H9 (cell line): ENCODE data around the gene CNDP1. TPM values are rescaled to one million over a fixed set of nuclear protein-coding genes. Genes with fewer than 3 reads are reported as not detected.

Source experiments
- DNase-seq: peaks from one replicate; pipeline ENCODE4 v3.0.0-alpha.2; 2017
- H2AFZ ChIP-seq: one replicate; pipeline ENCODE4 v1.6.1; 2013; ENCODE audit warnings: mild to moderate bottlenecking, low read length, control low read depth, moderate library complexity
- H2AK5ac ChIP-seq: 2 replicates; pipeline ENCODE4 v1.6.1; 2013; ENCODE audit warnings: low read length, control low read depth, mixed read lengths; ENCODE audit not compliant: insufficient read length
- H2BK120ac ChIP-seq: one replicate; pipeline ENCODE4 v1.6.1; 2013; ENCODE audit warnings: low read depth, mild to moderate bottlenecking, low read length, control low read depth, inconsistent platforms; ENCODE audit not compliant: poor library complexity, severe bottlenecking
- H2BK12ac ChIP-seq: 2 replicates; pipeline ENCODE4 v1.6.1; 2013; ENCODE audit warnings: low read length, control low read depth, mixed read lengths, low read depth; ENCODE audit not compliant: insufficient read length
- H2BK15ac ChIP-seq: 2 replicates; pipeline ENCODE4 v1.6.1; 2013; ENCODE audit warnings: low read depth, low read length, control low read depth
- H2BK20ac ChIP-seq: one replicate; pipeline ENCODE4 v1.6.1; 2013; ENCODE audit warnings: low read depth, mild to moderate bottlenecking, low read length, control low read depth, inconsistent platforms; ENCODE audit not compliant: poor library complexity, severe bottlenecking
- H2BK5ac ChIP-seq: 2 replicates; pipeline ENCODE4 v1.6.1; 2013; ENCODE audit warnings: low read length, control low read depth, mixed read lengths; ENCODE audit not compliant: insufficient read length
- H3K14ac ChIP-seq: 2 replicates; pipeline ENCODE4 v1.6.1; 2013; ENCODE audit warnings: low read length, control low read depth; ENCODE audit not compliant: insufficient read depth
- H3K18ac ChIP-seq: 2 replicates; pipeline ENCODE4 v1.6.1; 2013; ENCODE audit warnings: low read depth, mild to moderate bottlenecking, mixed read lengths, low read length, control low read depth; ENCODE audit not compliant: insufficient read length
- H3K23ac ChIP-seq: 2 replicates; pipeline ENCODE4 v1.6.1; 2013; ENCODE audit warnings: low read length, control low read depth, mixed read lengths, low read depth; ENCODE audit not compliant: insufficient read length
- H3K23me2 ChIP-seq: 2 replicates; pipeline ENCODE4 v1.6.1; 2013; ENCODE audit warnings: low read depth, mild to moderate bottlenecking, mixed read lengths, low read length, control low read depth; ENCODE audit not compliant: insufficient read length, poor library complexity, severe bottlenecking
- H3K27ac ChIP-seq: 2 replicates; pipeline ENCODE4 v1.5.1; 2013; ENCODE audit warnings: low read length, control low read depth, mixed read lengths, low read depth; ENCODE audit not compliant: insufficient read length
- H3K27me3 ChIP-seq: 2 replicates; pipeline ENCODE4 v1.6.1; 2013; ENCODE audit warnings: low read length, control low read depth, inconsistent platforms; ENCODE audit not compliant: insufficient read depth
- H3K4ac ChIP-seq: 2 replicates; pipeline ENCODE4 v1.6.1; 2013; ENCODE audit warnings: low read depth, mild to moderate bottlenecking, control low read depth, inconsistent platforms, low read length, moderate library complexity
- H3K4me1 ChIP-seq: 2 replicates; pipeline ENCODE4 v1.6.1; 2013; ENCODE audit warnings: low read length, control low read depth, inconsistent platforms; ENCODE audit not compliant: insufficient read depth
- H3K4me2 ChIP-seq: 2 replicates; pipeline ENCODE4 v1.6.1; 2013; ENCODE audit warnings: low read length, control low read depth, mixed read lengths; ENCODE audit not compliant: insufficient read length, insufficient read depth
- H3K56ac ChIP-seq: 2 replicates; pipeline ENCODE4 v1.6.1; 2013; ENCODE audit warnings: low read depth, mild to moderate bottlenecking, mixed read lengths, low read length, control low read depth; ENCODE audit not compliant: insufficient read length
- H3K79me1 ChIP-seq: 2 replicates; pipeline ENCODE4 v1.6.1; 2013; ENCODE audit warnings: low read depth, mild to moderate bottlenecking, moderate library complexity, low read length, control low read depth, inconsistent platforms; ENCODE audit not compliant: insufficient read depth, poor library complexity, severe bottlenecking
- H3K79me2 ChIP-seq: 2 replicates; pipeline ENCODE4 v1.6.1; 2013; ENCODE audit warnings: low read length, control low read depth, inconsistent platforms; ENCODE audit not compliant: insufficient read depth
- H3K9ac ChIP-seq: 2 replicates; pipeline ENCODE4 v1.6.1; 2013; ENCODE audit warnings: low read length, control low read depth, mixed read lengths; ENCODE audit not compliant: insufficient read length; ENCODE audit errors: extremely low read depth
- H3K9me3 ChIP-seq: one replicate; pipeline ENCODE4 v1.6.1; 2013; ENCODE audit warnings: low read depth, low read length, inconsistent platforms; ENCODE audit not compliant: control insufficient read depth
- H3T11ph ChIP-seq: one replicate; pipeline ENCODE4 v1.6.1; 2013; ENCODE audit warnings: mild to moderate bottlenecking, low read length, control low read depth, inconsistent platforms
- H4K20me1 ChIP-seq: one replicate; pipeline ENCODE4 v1.6.1; 2013; ENCODE audit not compliant: control insufficient read depth, insufficient read length, insufficient read depth
- H4K5ac ChIP-seq: 2 replicates; pipeline ENCODE4 v1.6.1; 2013; ENCODE audit warnings: low read depth, mild to moderate bottlenecking, mixed read lengths, low read length, control low read depth; ENCODE audit not compliant: insufficient read length
- H4K8ac ChIP-seq: replicated peaks from 2 replicates; pipeline ENCODE4 v1.6.1; 2013; ENCODE audit warnings: low read length, control low read depth, mixed read lengths, low read depth; ENCODE audit not compliant: insufficient read length
- H4K91ac ChIP-seq: 2 replicates; pipeline ENCODE4 v1.6.1; 2013; ENCODE audit warnings: low read depth, mild to moderate bottlenecking, moderate library complexity, mixed read lengths, low read length, control low read depth; ENCODE audit not compliant: insufficient read length
- H3K27ac Mint-ChIP-seq, 3 experiments: 2 replicates in 2 of 3; 3 replicates in 1 of 3; pipeline ENCODE4 v1.8.0; 2020 to 2021; ENCODE audit warnings: mixed read lengths in 3 of 3, mild to moderate bottlenecking in 1 of 3, moderate library complexity in 1 of 3
- H3K27me3 Mint-ChIP-seq: 2 replicates; pipeline ENCODE4 v1.8.0; 2021; ENCODE audit warnings: low read depth, mild to moderate bottlenecking, moderate library complexity, mixed read lengths
- H3K36me3 Mint-ChIP-seq, 3 experiments: 2 replicates in 2 of 3; 3 replicates in 1 of 3; pipeline ENCODE4 v1.8.0; 2020 to 2021; ENCODE audit warnings: low read depth in 3 of 3, mixed read lengths in 3 of 3; ENCODE audit not compliant: insufficient read depth in 1 of 3
- H3K4me1 Mint-ChIP-seq, 2 experiments: 2 replicates each; pipeline ENCODE4 v1.8.0; 2020; ENCODE audit warnings: mixed read lengths in 2 of 2
- H3K4me3 Mint-ChIP-seq, 2 experiments: 2 replicates in 1 of 2; 3 replicates in 1 of 2; pipeline ENCODE4 v1.8.0; 2020 to 2021; ENCODE audit warnings: mild to moderate bottlenecking in 2 of 2, mixed read lengths in 2 of 2, moderate library complexity in 1 of 2
- H3K9me3 Mint-ChIP-seq, 2 experiments: 2 replicates in 1 of 2; 3 replicates in 1 of 2; pipeline ENCODE4 v1.8.0; 2020; ENCODE audit warnings: mild to moderate bottlenecking in 2 of 2, mixed read lengths in 2 of 2, moderate library complexity in 1 of 2
- WGBS: extraction: QIAGEN DNeasy Blood & Tissue Kit; methylation state at CpG from one replicate; pipeline ENCODE4 v1.1.7; 2013; ENCODE audit warnings: missing lambda C conversion rate, low lambda C conversion rate, mixed read lengths; ENCODE audit not compliant: insufficient read length; ENCODE audit errors: extremely low coverage; 5-methylcytosine and 5-hydroxymethylcytosine counted together
- total RNA-seq: library from RNA; stranded (reverse); gene quantifications from 2 replicates; pipeline ENCODE4 v1.2.1, GENCODE V29; 2021
- TF ChIP-seq, protein P1 (sequence below): fragments of 200-600 bp; sonication (generic); conservative IDR thresholded peaks from 3 replicates; pipeline ENCODE4 v1.8.0; 2021; ENCODE audit warnings: antibody characterized with exemption, mild to moderate bottlenecking

CNDP1 gene
- total RNA-seq, 1 experiment from 2014 or later = not detected

DNA sequence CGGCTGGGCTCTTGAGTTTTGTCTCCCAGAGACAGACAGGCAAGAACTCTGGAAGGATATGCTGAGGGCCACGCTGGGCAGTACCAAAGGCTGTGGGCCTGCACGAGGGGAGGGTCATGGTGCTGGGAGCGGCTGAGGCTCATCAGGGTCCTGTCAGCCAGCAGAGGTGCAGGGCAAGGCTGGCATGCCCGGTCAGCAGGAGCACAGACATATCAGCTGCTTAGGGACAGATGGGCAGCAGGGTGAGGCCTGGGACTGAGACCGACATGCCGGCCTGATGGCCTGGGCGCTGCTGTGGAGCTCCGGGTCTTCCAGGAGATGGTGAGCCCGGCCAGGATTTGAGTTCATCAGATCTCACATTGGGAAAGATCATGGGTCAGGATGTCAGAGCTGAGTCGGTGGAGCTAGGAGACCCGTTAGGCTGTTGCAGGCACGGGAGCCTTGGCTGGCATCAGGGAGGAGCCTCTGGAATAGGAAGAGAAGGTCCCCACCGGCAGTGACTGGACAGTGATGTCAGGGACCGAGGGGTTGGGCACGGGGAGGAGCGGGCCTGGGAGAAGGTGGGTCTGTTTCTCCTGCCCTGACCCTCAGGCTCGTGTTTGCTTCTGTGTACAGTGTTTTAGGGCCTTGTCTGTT lies 19.3 kb upstream of the CNDP1 start:
- Histone ChIP-seq H4K20me1 (no peaks in the 10 kb centered on the region), H3K23me2 (no peaks in the 10 kb centered on the region), H2AFZ (no peak overlapping the region), H3K79me2 (no peaks in the 10 kb centered on the region), H2BK5ac (no peak overlapping the region), H2AK5ac (no peak overlapping the region), H4K91ac (no peak overlapping the region), H3K56ac (no peak overlapping the region), H3K4me1 (no peaks in the 10 kb centered on the region), H3K4ac (no peak overlapping the region), H2BK20ac (no peak overlapping the region), H2BK15ac (no peak overlapping the region), H2BK120ac (no peak overlapping the region), H3K79me1 (no peaks in the 10 kb centered on the region), H3K23ac (no peak overlapping the region), H3K9me3 (no peaks in the 10 kb centered on the region), H3K14ac (no peak overlapping the region), H3K4me2 (no peak overlapping the region), H3K27me3 (no peaks in the 10 kb centered on the region), H4K8ac (no peak overlapping the region), H2BK12ac (no peak overlapping the region), H3K18ac (no peak overlapping the region), H4K5ac (no peak overlapping the region), H3K9ac (no peak overlapping the region), H3K27ac (no peak overlapping the region), H3T11ph (no peak overlapping the region)
- peaks cover 63 to 91% (median 78%) of the 10 kb centered on the region in 3 experiments for H3K36me3 Mint-ChIP-seq
- H3K27ac Mint-ChIP-seq = peak overlapping the region in 1 of 3 experiments; percentile 70; a peak in 1 of 7 replicates
- H3K4me3 Mint-ChIP-seq = no peak overlapping the region
- no CpG with 5 or more reads among the region's 18 CpGs for WGBS
- TF ChIP-seq, protein P1, sequence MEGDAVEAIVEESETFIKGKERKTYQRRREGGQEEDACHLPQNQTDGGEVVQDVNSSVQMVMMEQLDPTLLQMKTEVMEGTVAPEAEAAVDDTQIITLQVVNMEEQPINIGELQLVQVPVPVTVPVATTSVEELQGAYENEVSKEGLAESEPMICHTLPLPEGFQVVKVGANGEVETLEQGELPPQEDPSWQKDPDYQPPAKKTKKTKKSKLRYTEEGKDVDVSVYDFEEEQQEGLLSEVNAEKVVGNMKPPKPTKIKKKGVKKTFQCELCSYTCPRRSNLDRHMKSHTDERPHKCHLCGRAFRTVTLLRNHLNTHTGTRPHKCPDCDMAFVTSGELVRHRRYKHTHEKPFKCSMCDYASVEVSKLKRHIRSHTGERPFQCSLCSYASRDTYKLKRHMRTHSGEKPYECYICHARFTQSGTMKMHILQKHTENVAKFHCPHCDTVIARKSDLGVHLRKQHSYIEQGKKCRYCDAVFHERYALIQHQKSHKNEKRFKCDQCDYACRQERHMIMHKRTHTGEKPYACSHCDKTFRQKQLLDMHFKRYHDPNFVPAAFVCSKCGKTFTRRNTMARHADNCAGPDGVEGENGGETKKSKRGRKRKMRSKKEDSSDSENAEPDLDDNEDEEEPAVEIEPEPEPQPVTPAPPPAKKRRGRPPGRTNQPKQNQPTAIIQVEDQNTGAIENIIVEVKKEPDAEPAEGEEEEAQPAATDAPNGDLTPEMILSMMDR = no peak
- H3K9me3 Mint-ChIP-seq = no peaks in the 10 kb centered on the region; a peak in 1 of 5 replicates
- no peaks in the 10 kb centered on the region for H3K4me1 Mint-ChIP-seq
- DNase-seq = peak; percentile 7
- H3K27me3 Mint-ChIP-seq = no peaks in the 10 kb centered on the region
